GM12865 (cell line): Measurements from ENCODE around the gene PROP1.

Source experiments
- DNase-seq: peaks from one replicate; pipeline ENCODE4 v3.0.0; 2010; ENCODE audit warnings: low read depth
- H3K4me3 ChIP-seq: 2 replicates; pipeline ENCODE4 v1.5.1; 2011; ENCODE audit warnings: mild to moderate bottlenecking, low read depth, low read length, control low read depth
- CTCF ChIP-seq: IDR thresholded peaks from 2 replicates; pipeline ENCODE4 v1.5.1; 2011; ENCODE audit warnings: low read length, control low read depth, low read depth, inconsistent platforms; ENCODE audit not compliant: insufficient read depth; ENCODE audit errors: missing control alignments

PROP1 gene

DNA sequence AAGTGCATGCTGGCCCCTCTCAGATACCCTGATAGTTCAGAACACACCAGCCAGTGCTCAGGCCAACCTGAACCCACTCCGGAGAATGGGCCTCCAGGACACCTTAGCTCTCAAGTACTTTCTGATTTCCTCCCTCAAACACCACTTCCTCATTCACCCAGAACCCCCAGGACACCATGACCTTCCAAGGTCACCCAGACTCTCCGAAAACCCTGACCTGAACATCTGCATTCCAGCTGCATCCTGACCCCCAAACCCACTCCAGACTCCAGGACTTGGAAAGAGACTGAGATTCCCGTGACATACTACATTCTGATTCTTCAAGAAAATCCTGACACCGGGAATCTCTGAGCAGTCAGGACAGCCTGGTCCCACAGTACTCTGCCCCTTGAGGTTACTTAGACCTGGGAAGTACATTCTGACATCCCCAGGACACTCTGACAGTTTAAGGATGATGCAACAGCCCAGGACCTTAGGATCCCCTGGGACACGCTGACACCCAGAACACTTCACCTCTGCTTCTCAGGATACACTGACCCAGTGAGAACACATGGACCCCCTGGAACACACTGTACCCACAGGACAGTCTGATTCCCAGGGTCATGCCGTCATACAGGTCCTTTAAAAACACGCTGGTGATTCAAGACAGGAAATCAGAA, 747 bp upstream of the PROP1 start:
- TF ChIP-seq CTCF = no peak
- no peak for DNase-seq
- no peak overlapping the region for H3K4me3 ChIP-seq

- no peak overlapping the region for H3K4me3 ChIP-seq
- TF ChIP-seq CTCF = no peak
- DNase-seq = no peak
Measured at GRCh38 chr5:177994561-177995190, 1.4 kb downstream of the PROP1 start.

- TF ChIP-seq CTCF = no peak
- no peak for DNase-seq
- H3K4me3 ChIP-seq = no peak overlapping the region
Measured at GRCh38 chr5:177994063-177994462, 2.0 kb downstream of the PROP1 start.

DNA sequence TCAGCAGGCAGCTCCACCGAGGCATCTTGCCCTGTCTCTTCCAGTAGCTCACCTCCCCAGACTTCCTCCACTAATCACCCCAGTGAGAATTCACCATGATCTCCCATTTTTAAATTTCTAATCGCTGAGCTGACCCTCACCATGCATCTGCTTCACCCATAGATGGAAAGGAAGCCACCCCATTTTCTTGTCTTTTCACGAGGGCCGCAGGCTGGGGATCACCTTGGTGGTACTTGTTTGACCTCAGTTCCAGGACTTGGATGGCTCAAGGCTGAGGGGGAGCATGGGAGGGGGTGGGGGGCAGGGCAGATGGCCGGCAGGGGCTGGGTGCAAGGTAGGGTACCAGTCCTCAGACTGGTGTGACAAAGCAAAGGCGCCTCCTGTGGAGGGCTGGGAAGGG, 3.6 kb downstream of the PROP1 start:
- DNase-seq = no peak
- H3K4me3 ChIP-seq = no peak overlapping the region
- TF ChIP-seq CTCF = no peak

- no peak overlapping the region for H3K4me3 ChIP-seq
- TF ChIP-seq CTCF = no peak
Measured at GRCh38 chr5:177988989-177989625, 6.9 kb downstream of the PROP1 start.

GRCh38 chr5:177987326-177987725, 8.7 kb downstream of the PROP1 start:
- H3K4me3 ChIP-seq = no peak overlapping the region
- no peak for DNase-seq
- TF ChIP-seq CTCF = no peak

More at GRCh38 chr5:177988989-177989625, 6.9 kb downstream of the PROP1 start:
- no peak for DNase-seq
